Heart left ventricle (tissue), 16 donors: ENCODE results near the gene CD2BP2. TPM values are rescaled to one million over a fixed set of nuclear protein-coding genes. Genes with fewer than 3 reads are reported as not detected.

Source experiments
- ATAC-seq, 4 donors: fragments of 200-7000 bp; cut with Tn5 transposase; one replicate each; pipeline ENCODE4 v1.9.1; 2020 to 2022; ENCODE audit warnings: moderate library complexity in 4 of 4, mild to moderate bottlenecking in 3 of 4, moderate number of reproducible peaks in 1 of 4
- DNase-seq, 5 donors: peaks; one replicate each; pipeline ENCODE4 v3.0.0-alpha.2; 2020
- H3K27ac ChIP-seq, 12 donors: fragments of 200-600 bp; sonication (generic) in 4 of 12; one replicate each; pipeline versions ENCODE4 v1.5.0 to v1.8.0; 2016 to 2022; ENCODE audit warnings: mild to moderate bottlenecking in 2 of 12
- H3K27me3 ChIP-seq, 9 donors: fragments of 200-600 bp; sonication (generic) in 2 of 9; one replicate each; pipeline versions ENCODE4 v1.5.1 to v1.8.0; 2016 to 2022; ENCODE audit warnings: mild to moderate bottlenecking in 3 of 9
- H3K36me3 ChIP-seq, 9 donors: fragments of 200-600 bp; sonication (generic) in 2 of 9; one replicate each; pipeline versions ENCODE4 v1.5.0 to v1.8.0; 2018 to 2022; ENCODE audit warnings: mild to moderate bottlenecking in 2 of 9
- H3K4me1 ChIP-seq, 12 donors: fragments of 200-600 bp; sonication (generic) in 4 of 12; one replicate each; pipeline versions ENCODE4 v1.5.0 to v1.8.0; 2016 to 2022; ENCODE audit warnings: mild to moderate bottlenecking in 3 of 12
- H3K4me3 ChIP-seq, 12 donors: fragments of 200-600 bp; sonication (generic) in 4 of 12; one replicate each; pipeline versions ENCODE4 v1.5.0 to v1.8.0; 2017 to 2022; ENCODE audit warnings: mild to moderate bottlenecking in 9 of 12, moderate library complexity in 4 of 12
- H3K9me3 ChIP-seq, 12 donors: fragments of 200-600 bp; sonication (generic) in 4 of 12; one replicate each; pipeline versions ENCODE4 v1.5.0 to v1.8.0; 2016 to 2022; ENCODE audit warnings: mild to moderate bottlenecking in 1 of 12
- POLR2A ChIP-seq, 2 donors: fragments of 450-650 bp; IDR thresholded peaks; one replicate each; pipeline ENCODE4 v1.6.1; 2017; ENCODE audit warnings: antibody characterized with exemption in 2 of 2, mild to moderate bottlenecking in 2 of 2, moderate library complexity in 2 of 2
- WGBS, 4 donors: extraction: QIAGEN DNeasy Blood & Tissue Kit in 2 of 4; methylation state at CpG; one replicate each; pipeline versions ENCODE4 v1.1.5 to v1.1.7; 2013 to 2018; 5-methylcytosine and 5-hydroxymethylcytosine counted together
- intact Hi-C, 10 donors: fragments of 100-400 bp; cut with DNase I; formaldehyde crosslinking; loops; one replicate each; pipeline versions ENCODE4 v1.11.1 to v1.14.2; 2022
- polyA plus RNA-seq, 2 donors: library from polyadenylated mRNA; stranded (reverse); fragments of 200-250 nt; gene quantifications; one replicate each; pipeline ENCODE4 v1.2.3, GENCODE V29; 2013
- total RNA-seq, 9 donors: library from RNA; depleted of rRNA in 2 of 9; stranded (reverse); fragments of >200 nt in 2 of 9; fragmentation: NEBNext Ultra II Directional in 3 of 9; extraction: Animal tissue kit (Norgen Biotek cat#: 25700) in 3 of 9; gene quantifications; one replicate each; pipeline versions ENCODE4 v1.1.0 to v1.2.4, GENCODE V29; 2016 to 2023
- TF ChIP-seq, protein P1 (sequence below), 12 donors: fragments of 200-600 bp; sonication (generic) in 4 of 12; IDR thresholded peaks; one replicate each; pipeline versions ENCODE4 v1.5.0 to v1.8.0; 2018 to 2022; ENCODE audit warnings: antibody characterized with exemption in 12 of 12, mild to moderate bottlenecking in 5 of 12
- donor health status: ischemic (EF 13 %, LVEDD 7.1; RV severe dilation, severe dysfunction).
- donor health status: healthy with polysubstance abuse.
- donor health status: DM: no; HTN: yes; CAD: no.
- donor health status: DM: no; HTN: no; CAD: no.
- donor health status: ischemic (EF 25% LVEDD 6.9; RV normal size, moderate dysfunction).
- donor health status: ischemic (EF 25% LVEDD 5.7; RV mildly dilated, moderate dysfunction).
- donor health status: healthy.
- donor health status: DM: yes; HTN: yes; CAD: no.
- donor health status: ischemic (EF 35%, LVEDD 5.7; RV mildly dilated, moderate dysfunction).
- donor health status: nonischemic (EF 11% LVEDD 7.7; RV severe dilation, severe dysfunction).
- donor health status: DM: yes; HTN: yes; CAD: no.
- donor health status: PGD.
- donor health status: ischemic (EF 29% LVEDD 5.4; RV normal size, mild dysfunction).
- donor health status: nonischemic (EF 23%, LVEDD 6.1; RV moderate dilation, normal function).

CD2BP2 gene
- total and polyA plus RNA-seq, 11 donors: 21.5 to 54.5 (median 39.8) TPM

DNA sequence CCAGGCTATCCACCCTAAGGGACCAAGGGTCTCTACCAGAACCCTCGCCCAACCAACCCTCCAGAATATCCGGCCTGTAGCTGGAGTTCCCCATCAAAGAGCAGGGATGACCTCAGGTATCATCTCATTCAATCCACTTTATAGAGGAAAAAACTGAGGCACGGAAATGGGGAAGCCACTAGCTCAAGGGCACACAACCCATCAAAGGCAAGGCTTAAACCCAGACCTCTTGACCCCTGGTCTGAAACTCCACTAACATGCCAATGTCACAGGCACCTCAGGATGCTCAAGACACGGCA, 13.6 kb upstream of the CD2BP2 start:
- Histone ChIP-seq H3K4me1 (peaks cover 0 to 63% (median 42%) of the 10 kb centered on the region in 12 donors), H3K9me3 (no peaks in the 10 kb centered on the region), H3K4me3 (peak overlapping the region; percentile 78 to 99 (median 91)), H3K36me3 (peaks cover 0 to 33% (median 22%) of the 10 kb centered on the region in 9 donors), H3K27ac (peak overlapping the region in 10 of 12 donors; percentile 78 to 91 (median 84)), H3K27me3 (no peaks in the 10 kb centered on the region)
- intact Hi-C loops: loop anchor here in 5 of 10 donors (1.0 to 5.0 kb wide), 3 partner anchors 12 to 39 kb away; partner anchors contain the start of gene ZNF771 (in 2 of the 5)
- no peak for DNase-seq
- no peak for ATAC-seq
- TF ChIP-seq, protein P1, sequence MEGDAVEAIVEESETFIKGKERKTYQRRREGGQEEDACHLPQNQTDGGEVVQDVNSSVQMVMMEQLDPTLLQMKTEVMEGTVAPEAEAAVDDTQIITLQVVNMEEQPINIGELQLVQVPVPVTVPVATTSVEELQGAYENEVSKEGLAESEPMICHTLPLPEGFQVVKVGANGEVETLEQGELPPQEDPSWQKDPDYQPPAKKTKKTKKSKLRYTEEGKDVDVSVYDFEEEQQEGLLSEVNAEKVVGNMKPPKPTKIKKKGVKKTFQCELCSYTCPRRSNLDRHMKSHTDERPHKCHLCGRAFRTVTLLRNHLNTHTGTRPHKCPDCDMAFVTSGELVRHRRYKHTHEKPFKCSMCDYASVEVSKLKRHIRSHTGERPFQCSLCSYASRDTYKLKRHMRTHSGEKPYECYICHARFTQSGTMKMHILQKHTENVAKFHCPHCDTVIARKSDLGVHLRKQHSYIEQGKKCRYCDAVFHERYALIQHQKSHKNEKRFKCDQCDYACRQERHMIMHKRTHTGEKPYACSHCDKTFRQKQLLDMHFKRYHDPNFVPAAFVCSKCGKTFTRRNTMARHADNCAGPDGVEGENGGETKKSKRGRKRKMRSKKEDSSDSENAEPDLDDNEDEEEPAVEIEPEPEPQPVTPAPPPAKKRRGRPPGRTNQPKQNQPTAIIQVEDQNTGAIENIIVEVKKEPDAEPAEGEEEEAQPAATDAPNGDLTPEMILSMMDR (IDR thresholded peaks at IDR 0.05): no peak
- no peak for TF ChIP-seq POLR2A (IDR thresholded peaks at IDR 0.05)
- WGBS, 4 donors: 5 to 9% (median 6%) methylated on average over 3 to 4 of the region's 4 CpGs

DNA sequence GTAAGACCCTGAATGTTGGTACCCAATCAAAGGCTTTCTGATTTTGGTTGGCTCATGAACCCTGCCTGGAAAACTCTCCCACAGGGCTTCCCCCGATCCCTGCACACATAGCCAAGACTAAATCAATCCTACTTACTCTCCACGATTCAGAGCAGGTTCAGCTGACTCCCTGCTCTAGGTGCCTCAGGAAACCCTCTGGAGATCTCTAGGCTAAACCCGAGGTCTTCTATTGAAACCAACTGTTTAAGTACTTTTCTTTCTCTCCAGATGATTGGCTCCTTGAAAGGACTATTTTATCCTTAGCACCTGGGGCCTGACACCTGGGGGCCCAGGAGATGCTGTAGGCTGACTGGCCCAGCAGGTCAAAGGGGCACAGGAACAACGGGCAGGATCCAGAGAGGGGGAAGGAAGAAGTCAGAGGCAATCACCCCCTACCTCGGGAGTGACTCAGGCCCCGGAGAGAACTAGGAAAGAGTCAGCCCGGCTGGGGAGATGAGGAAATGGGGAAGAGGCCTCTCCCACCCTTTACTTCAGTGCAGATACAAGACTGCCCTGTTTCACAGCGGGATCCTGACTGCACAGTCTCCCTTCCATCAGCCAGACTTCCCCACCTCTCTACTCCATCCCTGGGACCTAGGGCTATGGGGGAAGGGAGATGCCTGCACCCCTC, 13.1 kb upstream of the CD2BP2 start:
- Histone ChIP-seq H3K27ac (peak overlapping the region in 9 of 12 donors; percentile 14 to 91 (median 81)), H3K9me3 (no peaks in the 10 kb centered on the region), H3K4me1 (peaks cover 0 to 63% (median 42%) of the 10 kb centered on the region in 12 donors), H3K27me3 (no peaks in the 10 kb centered on the region), H3K4me3 (peak overlapping the region; percentile 78 to 99 (median 91)), H3K36me3 (peaks cover 0 to 37% (median 25%) of the 10 kb centered on the region in 9 donors)
- intact Hi-C loops: loop anchor here in 5 of 10 donors (1.0 to 5.0 kb wide), 3 partner anchors 12 to 39 kb away; partner anchors contain the start of gene ZNF771 (in 2 of the 5)
- ATAC-seq (no peak), DNase-seq (peak in 2 of 5 donors; percentile 41 to 48)
- 2 to 4% (median 3%) methylated on average over 7 to 8 of the region's 8 CpGs for WGBS, 4 donors
- TF ChIP-seq, protein P1 (IDR thresholded peaks at IDR 0.05): no peak
- TF ChIP-seq POLR2A (IDR thresholded peaks at IDR 0.05): no peak

DNA sequence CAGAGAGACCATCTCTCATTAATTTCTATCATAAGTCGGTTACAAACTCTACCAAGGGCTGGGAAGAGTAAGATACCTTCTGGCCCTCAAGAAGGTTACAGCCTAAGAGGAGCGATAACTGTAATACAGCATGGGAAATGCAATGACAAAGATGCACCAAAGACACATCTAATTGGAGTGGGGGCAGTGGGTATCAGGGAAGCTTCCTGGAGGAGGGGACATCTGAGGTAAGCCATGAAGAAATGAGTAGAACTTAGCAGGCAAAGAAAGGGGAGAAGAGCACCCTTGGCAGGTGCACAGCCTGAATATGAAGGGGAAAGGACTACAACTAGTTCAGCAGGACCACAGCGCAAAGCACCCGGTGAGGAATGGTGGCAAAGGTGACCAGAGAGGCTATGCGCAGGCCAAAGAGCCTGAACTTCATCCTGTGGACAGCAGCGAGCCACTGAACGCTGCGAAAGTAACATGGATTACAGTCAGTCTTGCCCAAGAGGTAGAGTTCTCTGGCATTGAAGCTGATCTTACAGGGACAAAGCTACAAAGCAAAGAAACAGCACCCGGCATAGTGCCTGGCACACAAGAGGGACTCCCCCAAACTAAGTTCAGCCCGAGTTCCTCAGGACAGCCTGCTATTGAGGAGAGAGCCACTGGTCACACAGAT, 12.4 kb upstream of the CD2BP2 start:
- intact Hi-C loops: loop anchor here in 5 of 10 donors (1.0 to 5.0 kb wide), 3 partner anchors 11 to 40 kb away; partner anchors contain the start of gene ZNF771 (in 2 of the 5)
- H3K27me3 ChIP-seq: no peaks in the 10 kb centered on the region
- H3K4me1 ChIP-seq: peaks cover 0 to 61% (median 41%) of the 10 kb centered on the region in 12 donors
- H3K4me3 ChIP-seq: peak overlapping the region in 10 of 12 donors; percentile 83 to 99 (median 91)
- no peak for ATAC-seq
- peaks cover 0 to 45% (median 32%) of the 10 kb centered on the region in 9 donors for H3K36me3 ChIP-seq
- no peaks in the 10 kb centered on the region for H3K9me3 ChIP-seq
- 64 to 74% (median 66%) methylated on average over 9 to 10 of the region's 10 CpGs for WGBS, 4 donors
- peak overlapping the region in 7 of 12 donors; percentile 78 to 91 (median 81) for H3K27ac ChIP-seq
- TF ChIP-seq POLR2A (IDR thresholded peaks at IDR 0.05): no peak
- TF ChIP-seq, protein P1 (IDR thresholded peaks at IDR 0.05): no peak
- DNase-seq: peak in 1 of 5 donors; percentile 25

DNA sequence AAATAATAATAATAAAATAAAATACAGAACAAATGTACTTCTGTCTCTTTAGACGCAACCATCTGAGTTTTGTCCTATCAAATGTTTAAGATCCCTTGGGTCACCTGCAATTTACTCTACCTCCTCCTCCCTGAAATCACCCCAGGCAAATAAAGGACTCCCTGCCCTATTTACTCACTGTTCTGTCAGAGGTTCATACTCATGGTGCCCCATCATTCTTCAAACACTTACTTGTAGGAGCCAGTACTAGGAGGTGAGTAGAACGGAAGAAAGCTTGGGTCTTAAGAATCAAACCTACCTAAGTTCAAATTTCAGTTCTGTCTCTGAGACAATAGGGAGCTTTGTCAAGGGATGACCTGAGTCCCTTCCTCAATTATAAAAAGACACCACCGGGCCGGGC, 11.4 kb upstream of the CD2BP2 start:
- intact Hi-C loops: loop anchor here in 4 of 10 donors (5.0 kb wide), 2 partner anchors 36 to 41 kb away; partner anchors contain the start of gene ZNF771 (in 2 of the 4)
- H3K4me1 ChIP-seq: peaks cover 0 to 52% (median 38%) of the 10 kb centered on the region in 12 donors
- no peak overlapping the region for H3K4me3 ChIP-seq
- H3K9me3 ChIP-seq: no peaks in the 10 kb centered on the region
- ATAC-seq (no peak), DNase-seq (no peak)
- H3K27me3 ChIP-seq: no peaks in the 10 kb centered on the region
- H3K36me3 ChIP-seq: peaks cover 0 to 55% (median 40%) of the 10 kb centered on the region in 9 donors
- WGBS, 4 donors: 75 to 85% (median 84%) methylated on average over 4 of the region's 4 CpGs
- TF ChIP-seq, protein P1 (IDR thresholded peaks at IDR 0.05): no peak
- no peak for TF ChIP-seq POLR2A (IDR thresholded peaks at IDR 0.05)
- no peak overlapping the region for H3K27ac ChIP-seq
